Fibroblast of the aortic adventitia (primary cell): ENCODE data around the gene FMNL2. TPM values are rescaled to one million over a fixed set of nuclear protein-coding genes. Genes with fewer than 3 reads are reported as not detected.

ENCODE experiments used
- DNase-seq: peaks from one replicate; pipeline ENCODE4 v3.0.0-alpha.2; 2010; ENCODE audit warnings: low read depth
- H3K4me3 ChIP-seq: 2 replicates; pipeline ENCODE4 v1.5.1; 2011; ENCODE audit warnings: low read depth, mild to moderate bottlenecking, control low read depth, low read length, moderate library complexity
- CTCF ChIP-seq: IDR thresholded peaks from 2 replicates; pipeline ENCODE4 v1.5.1; 2011; ENCODE audit warnings: mild to moderate bottlenecking, low read length, control low read depth, inconsistent platforms; ENCODE audit not compliant: insufficient read depth
- total RNA-seq: library from RNA; depleted of rRNA; stranded (reverse); fragments of >200 nt; gene quantifications from 2 replicates; pipeline ENCODE4 v1.2.3, GENCODE V29; 2012; ENCODE audit warnings: low replicate concordance

Gene FMNL2
- total RNA-seq, 1 donor, result 23.6 TPM

- no peak for TF ChIP-seq CTCF
- no peak for DNase-seq
- H3K4me3 ChIP-seq, result no peak overlapping the region
Measured at GRCh38 chr2:152475982-152476381, 141.0 kb downstream of the FMNL2 start.

- DNase-seq, result no peak
- no peak for TF ChIP-seq CTCF
- no peak overlapping the region for H3K4me3 ChIP-seq
Measured at GRCh38 chr2:152477347-152478092, 142.5 kb downstream of the FMNL2 start.

- no peak overlapping the region for H3K4me3 ChIP-seq
- TF ChIP-seq CTCF, result no peak
- no peak for DNase-seq
Measured at GRCh38 chr2:152479282-152479681, 144.3 kb downstream of the FMNL2 start.

GRCh38 chr2:152480821-152481399 is 145.9 kb downstream of the FMNL2 start:
- no peak overlapping the region for H3K4me3 ChIP-seq
- no peak for DNase-seq
- no peak for TF ChIP-seq CTCF

- H3K4me3 ChIP-seq, result no peak overlapping the region
- no peak for DNase-seq
- no peak for TF ChIP-seq CTCF
Measured at GRCh38 chr2:152481881-152482583, 147.1 kb downstream of the FMNL2 start.

GRCh38 chr2:152483276-152484063 is 148.5 kb downstream of the FMNL2 start:
- no peak for DNase-seq
- no peak overlapping the region for H3K4me3 ChIP-seq
- TF ChIP-seq CTCF, result no peak
